Measurements from ENCODE around the gene AMT.

- TF ChIP-seq POLR2A (IDR thresholded peaks at IDR 0.05; ENCODE audit: extremely low read depth, insufficient read length) (no peak), CTCF (IDR thresholded peaks at IDR 0.05; ENCODE audit: low read depth, low read length) (no peak), MAX (IDR thresholded peaks at IDR 0.05; ENCODE audit: low read depth, low read length) (no peak), MYC (IDR thresholded peaks at IDR 0.05; ENCODE audit: low read depth, low read length) (no peak)
Measured at GRCh38 chr3:49403891-49404290, 18.4 kb downstream of the AMT start.
